Measurements from ENCODE around the gene RPL18.

The RPL18 gene

DNA sequence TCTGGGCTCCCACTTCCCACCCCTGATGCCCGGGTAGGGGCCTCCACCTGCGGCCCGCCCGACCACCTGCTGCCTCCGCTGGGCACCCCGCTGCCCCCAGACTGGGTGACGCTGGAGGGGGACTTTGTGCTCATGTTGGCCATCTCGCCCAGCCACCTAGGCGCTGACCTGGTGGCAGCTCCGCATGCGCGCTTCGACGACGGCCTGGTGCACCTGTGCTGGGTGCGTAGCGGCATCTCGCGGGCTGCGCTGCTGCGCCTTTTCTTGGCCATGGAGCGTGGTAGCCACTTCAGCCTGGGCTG, 10.3 kb upstream of the RPL18 start:
- DNase-seq, result no peak

DNA sequence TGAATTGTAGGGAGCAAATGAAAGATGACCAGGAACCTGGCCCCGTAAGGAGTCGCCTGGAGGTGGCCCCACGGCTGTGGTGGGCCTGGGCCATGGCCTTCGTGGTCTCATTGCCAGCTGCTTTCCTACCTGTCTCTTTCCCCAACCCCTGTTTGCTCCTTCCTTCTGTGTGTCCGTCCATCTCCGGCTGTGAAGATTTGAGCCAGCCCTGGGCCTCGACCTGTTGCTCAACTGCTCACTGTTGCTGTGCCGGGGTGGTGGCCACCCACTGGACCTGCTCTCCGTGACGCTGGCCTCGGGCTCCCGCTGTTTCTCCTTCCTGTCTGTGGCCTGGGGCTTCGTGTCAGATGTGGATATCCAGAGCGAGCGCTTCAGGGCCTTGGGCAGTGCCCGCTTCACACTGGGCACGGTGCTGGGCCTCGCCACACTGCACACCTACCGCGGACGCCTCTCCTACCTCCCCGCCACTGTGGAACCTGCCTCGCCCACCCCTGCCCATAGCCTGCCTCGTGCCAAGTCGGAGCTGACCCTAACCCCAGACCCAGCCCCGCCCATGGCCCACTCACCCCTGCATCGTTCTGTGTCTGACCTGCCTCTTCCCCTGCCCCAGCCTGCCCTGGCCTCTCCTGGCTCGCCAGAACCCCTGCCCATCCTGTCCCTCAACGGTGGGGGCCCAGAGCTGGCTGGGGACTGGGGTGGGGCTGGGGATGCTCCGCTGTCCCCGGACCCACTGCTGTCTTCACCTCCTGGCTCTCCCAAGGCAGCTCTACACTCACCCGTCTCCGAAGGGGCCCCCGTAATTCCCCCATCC, 9.7 kb upstream of the RPL18 start:
- no peak for DNase-seq

DNA sequence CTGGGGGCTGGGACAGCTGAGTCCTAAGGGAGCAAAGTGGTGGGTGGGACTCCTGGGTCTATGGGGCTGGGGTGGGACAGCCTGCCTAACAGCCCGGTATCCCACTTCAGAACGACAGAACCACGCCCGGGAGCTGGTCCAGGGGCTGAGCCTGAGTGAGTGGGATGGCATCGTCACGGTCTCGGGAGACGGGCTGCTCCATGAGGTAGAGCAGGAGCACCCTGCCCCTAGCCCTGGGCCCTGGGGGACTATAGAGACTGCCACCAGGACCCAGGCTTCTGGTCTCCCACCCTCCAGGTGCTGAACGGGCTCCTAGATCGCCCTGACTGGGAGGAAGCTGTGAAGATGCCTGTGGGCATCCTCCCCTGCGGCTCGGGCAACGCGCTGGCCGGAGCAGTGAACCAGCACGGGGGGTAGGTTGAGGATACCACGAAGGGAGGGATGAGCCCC, 8.9 kb upstream of the RPL18 start:
- no peak for DNase-seq

DNA sequence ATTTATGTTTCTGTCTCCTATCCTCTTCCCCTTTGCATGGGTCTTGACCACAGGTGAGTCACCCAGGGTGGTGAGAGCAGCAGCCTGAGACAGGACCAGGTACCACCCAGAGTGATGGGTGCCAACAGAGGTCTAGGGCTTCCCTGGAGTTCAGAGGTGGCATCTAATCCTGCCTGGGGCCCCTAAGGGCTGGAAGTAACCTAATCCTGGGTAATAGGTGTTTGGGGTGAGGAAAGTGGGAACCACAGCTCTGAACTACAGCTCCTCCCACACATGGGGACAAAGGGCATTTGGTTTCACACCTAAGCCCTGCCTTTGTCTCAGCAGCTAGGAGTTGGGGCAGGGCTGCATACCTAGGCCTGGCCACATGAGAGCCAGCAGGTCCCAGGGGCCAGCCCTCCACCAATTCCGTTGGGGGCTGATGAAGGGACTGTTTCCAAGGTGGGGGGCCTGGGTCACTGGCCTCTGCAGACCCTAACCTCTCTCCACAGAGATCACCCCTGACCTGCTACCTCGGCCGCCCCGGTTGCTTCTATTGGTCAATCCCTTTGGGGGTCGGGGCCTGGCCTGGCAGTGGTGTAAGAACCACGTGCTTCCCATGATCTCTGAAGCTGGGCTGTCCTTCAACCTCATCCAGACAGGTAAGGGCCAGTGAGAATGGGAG, 8.4 kb upstream of the RPL18 start:
- DNase-seq, result no peak

DNA sequence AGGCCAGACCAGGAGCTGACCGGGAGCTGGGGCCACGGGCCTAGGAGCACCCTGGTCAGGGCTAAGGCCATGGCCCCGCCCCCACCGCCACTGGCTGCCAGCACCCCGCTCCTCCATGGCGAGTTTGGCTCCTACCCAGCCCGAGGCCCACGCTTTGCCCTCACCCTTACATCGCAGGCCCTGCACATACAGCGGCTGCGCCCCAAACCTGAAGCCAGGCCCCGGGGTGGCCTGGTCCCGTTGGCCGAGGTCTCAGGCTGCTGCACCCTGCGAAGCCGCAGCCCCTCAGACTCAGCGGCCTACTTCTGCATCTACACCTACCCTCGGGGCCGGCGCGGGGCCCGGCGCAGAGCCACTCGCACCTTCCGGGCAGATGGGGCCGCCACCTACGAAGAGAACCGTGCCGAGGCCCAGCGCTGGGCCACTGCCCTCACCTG, 6.9 kb upstream of the RPL18 start:
- DNase-seq, result no peak

DNA sequence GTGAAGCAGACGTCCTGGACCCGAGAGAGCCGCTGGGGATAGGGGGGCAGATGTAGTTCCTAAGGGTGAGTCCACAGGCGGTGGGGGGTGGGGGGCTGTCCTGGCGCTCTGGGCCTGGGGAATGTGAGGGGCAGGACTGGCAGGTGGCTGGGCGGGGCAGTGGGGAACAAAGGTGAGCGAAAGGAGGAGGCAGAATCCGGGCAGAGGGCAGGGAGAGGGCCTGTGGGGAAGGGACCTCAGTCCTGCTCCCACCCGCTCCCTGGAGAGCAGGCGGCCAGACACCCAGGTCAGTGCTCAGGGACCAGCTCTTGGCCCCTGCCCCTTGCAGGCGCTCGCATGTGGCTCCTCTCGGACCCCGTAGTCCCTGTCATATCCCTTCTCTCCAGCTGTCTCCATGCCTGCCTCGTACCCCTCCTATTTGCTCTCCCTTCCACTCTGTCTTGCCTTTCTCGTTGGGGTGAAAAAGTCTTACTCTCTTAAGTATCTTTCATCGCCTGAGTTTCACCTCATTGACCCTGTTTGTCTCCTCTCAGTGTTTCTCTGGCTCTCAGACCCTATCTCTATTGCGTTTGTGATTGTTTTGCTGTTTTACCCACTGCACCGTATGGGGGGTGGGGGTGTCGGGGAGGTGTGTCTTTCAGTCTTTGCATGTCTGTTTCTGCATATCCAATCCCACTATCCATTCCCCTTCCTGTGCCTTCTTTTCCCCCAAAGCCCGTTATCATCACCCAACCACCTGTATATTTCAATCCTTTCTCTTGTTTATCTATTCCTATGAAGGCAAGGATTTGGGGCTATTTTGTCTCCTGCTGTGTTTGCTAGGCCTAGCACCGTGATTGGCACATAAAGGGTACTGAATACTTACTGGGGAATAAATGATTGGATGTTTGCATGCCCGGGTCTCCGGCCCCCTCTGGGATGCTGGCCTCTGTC, 6.1 kb upstream of the RPL18 start:
- no peak for DNase-seq

DNA sequence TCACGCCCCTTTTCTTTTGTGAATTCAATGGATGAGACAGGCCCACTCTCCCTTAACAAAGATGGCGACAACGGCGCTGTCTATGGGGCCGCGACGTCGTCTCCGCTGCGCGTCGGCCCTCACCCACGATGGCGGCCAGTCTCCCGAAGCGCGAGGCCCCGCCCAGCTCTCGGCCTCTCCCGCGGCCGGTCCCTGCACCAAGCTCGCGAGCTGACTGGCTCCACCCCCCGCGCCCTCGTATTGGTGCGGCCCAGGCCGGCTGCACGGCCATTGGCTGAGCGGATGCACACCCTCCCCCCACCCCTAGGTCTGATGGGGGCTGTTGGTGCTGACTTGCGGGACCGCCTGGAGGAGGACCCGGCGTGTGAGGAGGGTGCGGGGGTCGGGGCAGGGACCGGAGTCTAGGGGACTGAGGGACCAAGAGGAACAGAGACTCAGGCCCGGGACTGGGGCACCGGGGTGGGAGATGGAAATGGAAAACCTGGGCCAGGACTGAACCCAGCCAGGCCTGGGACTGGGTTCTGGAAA, 5.2 kb upstream of the RPL18 start:
- DNase-seq, result peak; percentile 98

DNA sequence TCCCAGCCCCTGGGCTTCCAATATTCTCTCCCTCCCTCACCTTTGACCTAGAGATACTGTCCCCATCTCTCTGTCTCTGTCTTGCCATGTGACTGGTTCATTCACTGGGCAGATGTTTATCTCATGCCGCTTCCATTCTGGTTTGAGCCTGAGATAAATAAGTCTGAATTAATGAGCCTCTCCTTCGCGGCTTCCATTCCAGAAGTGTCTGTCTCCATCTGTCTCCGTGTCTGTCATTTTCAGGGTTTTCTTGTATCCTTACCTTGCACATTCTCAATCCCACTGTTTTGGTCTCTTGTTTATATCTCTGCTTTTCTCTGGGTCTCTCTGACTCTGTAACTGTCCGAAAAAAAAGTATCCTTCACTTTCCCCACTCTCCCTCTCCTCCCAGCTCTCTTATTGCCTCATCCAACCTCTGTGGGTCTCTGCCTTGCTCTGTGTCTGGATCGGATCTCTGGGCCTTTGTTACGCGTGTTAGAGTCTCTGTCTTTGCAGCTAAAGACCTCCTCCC, 4.6 kb upstream of the RPL18 start:
- no peak for DNase-seq

DNA sequence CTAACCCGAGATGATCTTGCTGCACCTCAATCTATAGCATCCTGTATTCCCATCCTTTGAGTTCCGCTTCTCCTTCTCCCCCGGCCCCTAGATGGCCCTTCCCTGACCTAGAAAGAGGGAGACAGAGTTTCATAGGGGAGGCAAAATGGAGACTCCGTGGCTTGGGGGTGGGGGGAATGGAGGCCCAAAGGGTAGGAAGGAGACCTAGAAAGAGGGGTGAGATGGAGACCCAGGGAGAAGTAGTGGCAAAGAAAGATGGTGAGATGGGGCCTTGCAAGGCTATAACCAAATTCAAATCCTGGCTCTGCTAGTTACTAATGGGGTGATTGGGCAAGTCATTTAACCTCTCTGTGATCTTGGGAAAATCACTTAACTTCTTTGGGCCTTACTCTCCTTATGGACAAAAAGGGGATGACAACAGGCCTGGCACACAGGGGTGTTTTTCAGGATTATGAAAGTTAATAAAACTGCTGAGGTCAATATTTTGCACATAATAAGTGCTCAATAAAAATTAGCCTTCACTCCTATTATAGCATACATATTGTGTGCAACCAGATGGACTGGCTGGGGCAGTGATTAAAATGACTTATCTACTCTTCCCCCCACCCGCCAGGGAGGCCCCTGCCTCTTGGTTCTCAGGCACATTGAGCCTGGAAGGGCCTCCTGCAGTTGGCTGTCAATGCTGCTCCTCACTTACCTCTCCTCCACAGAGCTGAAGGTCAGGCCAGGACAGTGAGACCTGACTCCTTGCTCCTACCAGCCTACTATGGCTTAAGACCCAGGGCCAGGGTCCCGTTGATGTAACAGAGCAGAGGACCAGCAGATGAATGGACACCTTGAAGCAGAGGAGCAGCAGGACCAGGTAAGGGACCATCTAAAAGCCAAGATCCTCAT, 961 bp upstream of the RPL18 start:
- DNase-seq, result no peak

DNA sequence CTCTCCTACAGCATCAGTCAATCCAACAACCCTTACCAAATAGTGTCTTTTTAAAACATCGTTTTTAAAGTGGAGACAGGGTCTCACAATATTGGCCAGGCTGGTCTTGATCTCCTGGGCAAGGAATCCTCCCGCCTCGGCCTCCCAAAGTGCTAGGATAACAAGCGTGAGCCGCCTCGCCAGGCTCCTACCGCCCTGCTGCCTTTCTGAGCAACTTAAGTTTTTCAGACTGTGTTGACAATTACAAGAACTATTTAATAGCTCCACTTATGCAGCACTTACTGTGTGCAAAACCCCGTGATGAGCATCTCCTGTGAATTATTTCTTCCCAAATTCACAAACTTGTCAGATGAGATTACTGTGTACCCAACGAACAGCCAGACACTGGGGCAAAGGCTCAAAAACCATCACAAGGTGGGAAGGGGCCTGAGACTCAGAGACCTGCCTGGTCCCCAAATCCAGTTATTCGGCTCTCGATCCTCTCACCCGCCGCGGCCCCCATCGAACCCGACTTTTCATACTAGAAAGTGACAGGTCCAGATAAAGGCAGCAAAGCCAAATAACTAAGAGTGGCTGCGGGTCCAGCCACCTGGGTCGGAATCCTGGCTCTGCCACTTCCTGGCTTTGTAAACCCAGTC, 581 bp downstream of the RPL18 start:
- no peak for DNase-seq

DNA sequence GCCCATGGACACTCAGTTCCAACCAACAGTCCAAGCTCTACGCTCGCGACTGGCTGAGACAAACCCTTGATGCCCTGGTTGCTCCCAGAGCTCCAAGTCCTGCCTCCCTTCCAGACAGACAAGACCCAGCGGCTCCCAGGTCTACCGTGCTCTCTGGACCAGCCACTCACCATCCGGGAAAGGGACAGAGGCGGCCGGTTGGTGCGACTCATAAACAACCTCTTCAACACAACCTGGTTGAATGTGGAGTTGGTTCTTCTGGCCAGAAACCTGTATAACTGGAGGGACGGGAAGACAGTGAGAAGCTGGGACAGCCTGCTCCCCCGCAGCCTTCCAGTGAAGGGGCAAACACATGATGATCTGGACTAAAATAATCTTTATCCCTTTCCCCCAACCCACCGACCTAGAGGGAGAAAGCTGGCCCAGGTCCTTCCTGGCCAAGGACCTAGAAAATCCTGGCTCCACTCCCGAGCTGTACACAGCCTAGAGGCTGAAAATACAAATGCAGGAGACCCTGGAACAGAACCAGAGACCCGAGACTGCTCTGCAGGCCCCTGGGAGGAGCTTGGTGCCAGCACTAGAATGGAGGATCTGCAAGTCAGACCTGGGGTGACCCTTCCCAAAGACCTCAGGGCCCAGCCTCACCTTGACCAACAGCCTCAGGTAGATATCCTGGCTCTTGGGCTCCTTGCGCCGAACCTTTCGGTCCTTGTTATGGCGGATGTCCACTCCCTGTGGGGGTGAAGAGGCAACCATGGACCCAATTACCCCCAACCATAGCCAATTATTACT, 1.6 kb downstream of the RPL18 start:
- DNase-seq, result no peak

DNA sequence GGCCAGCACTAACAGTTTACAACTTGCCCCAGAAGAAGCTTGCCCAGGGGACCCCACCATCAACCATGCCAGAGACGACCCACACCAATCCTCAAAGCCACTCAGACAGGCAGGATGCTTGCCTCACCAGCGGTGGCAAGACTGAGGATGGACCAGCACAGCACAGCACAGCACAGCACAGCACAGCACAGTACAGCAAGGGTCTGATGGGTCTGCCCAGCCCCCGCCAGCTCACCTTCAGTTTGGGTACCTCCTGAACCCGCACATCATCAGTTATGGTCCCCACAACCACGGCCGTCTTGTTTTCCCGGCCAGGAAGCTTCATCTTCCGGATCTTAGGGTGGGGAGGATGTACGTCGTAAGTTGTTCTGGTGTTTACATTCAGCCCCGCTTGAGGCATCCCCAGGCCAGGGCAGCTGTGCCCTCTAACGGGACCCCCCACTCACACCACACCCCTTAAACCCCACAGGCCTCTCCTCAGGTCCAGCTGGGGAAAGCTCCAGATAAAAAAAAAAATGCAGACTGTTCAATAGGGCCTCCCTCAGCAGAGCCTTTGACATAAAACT, 2.4 kb downstream of the RPL18 start:
- no peak for DNase-seq

DNA sequence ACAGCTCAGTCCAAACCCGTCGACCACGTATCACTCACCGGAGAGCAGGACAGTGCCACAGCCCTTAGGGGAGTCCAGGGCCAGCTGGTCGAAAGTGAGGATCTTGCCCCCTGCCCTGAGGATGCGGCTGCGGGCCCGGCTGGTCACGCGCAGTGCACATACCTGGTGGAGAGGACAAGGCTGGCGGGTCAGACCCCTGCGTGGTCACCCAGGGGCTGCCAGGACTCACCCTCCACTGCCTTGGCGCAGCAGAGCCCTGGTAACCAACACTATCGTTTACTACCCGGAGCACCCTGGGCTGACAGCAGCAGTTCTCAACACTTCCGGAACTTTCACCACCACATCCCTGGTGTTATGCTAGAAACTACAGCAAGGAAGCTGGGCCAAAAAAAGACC, 2.9 kb downstream of the RPL18 start:
- no peak for DNase-seq

DNA sequence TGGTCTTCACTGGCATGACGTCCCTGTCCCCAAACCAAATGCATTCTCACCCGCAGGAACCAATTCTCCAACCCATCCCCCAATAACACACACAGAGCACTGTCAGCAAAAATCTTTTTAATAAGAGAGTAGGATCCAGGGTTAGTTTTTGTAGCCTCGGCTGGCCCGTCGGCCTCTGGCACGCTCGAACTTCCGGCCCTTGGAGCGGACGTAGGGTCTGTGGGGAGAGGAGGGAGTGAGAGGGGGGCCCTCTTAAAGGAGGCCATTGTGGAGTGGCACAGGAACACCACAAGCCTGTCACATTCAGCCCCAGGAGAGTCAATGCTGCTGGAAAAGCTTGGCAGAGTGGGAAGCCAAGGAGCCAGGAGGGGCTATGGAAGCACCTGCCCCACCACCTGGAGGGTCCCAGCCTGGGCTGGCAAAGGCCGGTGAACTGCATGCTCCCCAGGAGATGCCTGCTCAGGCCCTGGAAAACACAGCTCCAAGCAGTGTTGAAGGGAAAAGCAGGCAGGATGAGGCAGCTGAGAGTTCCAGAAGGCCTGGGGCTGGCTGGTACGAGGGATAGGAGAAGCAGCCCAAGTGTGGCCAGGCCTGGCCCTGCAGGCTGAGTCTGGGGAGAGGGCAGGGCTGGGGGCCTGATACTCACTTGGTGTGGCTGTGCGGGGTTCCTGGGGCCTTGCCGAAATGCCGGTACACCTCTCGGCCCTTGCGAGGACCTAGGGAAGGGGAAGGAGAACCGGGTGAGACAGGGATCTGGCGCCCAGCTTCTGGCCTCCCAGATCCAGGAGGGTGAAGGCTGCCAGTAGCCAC, 3.5 kb downstream of the RPL18 start:
- DNase-seq, result no peak

DNA sequence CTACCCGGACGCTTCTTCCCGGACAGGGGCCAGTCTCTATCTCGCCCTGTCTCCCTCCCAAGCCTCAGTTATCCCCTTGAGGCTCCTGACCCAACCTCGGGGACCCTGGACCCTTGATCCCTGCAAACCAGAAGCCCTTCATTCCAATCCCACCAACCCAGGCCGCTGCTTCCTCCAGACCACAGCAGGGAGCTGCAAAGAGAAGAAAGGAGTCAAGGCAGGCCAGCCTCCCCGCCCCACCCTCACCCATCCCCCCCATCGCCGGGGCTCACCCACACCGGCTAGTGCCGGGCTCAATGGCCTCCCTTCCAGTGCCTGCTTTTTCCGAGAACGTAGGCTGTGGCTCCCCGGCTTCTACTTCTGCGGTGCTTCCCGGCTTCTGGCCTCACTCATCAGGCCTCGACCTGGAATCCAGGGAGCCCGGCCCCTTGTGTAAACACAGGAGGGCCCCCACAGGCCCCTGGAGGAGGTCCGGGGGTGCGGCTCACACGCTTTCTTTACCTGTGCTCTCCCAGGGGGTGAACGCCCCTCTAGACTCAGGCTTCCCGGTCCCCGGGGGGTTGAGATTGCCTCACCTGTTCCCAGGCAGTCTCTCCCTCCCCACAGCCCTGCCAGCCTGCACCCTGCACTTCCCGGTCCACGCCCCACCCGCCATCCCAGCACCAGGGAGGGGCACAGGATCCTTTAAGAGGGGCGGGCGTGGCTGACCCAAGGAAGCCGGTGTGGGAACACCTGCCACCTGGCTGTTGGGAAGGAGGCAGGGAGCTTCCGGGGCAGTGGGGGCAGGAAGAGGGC, 4.3 kb downstream of the RPL18 start, which contains the start of gene FAM83E:
TSS of gene FAM83E (minus strand) at position 641 of the 795 bp plus-strand sequence. CDS start 1,704 bp downstream, outside the sequence.
- no peak for DNase-seq

DNA sequence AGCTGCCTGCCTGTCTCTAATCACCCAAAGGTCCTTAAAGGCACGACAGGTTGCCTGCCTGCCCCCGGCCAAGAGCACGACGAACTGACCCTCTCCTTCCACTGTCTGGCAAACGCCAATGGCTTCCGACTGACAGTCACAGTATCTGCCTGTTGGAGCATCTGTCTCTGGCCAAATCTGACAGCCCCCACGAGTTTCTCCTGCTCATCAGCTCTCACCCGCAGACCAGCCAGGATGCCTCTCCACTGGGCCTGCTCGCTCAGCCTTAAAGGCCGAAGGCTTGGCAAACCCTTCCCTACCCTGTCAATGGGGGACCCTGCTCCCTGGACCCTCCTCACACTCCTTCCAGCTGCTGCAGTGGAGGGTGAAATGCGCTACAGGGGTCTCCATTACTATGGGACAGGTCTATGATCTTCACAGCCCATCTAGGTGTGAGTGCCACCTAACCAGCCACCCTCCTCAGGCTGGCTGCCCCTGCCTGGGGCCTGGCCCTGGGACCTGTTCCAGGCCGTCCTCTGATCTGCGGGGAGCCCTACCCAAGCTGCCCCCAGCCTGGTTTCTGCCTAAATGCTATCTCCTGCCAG, 5.0 kb downstream of the RPL18 start:
- DNase-seq, result no peak

DNA sequence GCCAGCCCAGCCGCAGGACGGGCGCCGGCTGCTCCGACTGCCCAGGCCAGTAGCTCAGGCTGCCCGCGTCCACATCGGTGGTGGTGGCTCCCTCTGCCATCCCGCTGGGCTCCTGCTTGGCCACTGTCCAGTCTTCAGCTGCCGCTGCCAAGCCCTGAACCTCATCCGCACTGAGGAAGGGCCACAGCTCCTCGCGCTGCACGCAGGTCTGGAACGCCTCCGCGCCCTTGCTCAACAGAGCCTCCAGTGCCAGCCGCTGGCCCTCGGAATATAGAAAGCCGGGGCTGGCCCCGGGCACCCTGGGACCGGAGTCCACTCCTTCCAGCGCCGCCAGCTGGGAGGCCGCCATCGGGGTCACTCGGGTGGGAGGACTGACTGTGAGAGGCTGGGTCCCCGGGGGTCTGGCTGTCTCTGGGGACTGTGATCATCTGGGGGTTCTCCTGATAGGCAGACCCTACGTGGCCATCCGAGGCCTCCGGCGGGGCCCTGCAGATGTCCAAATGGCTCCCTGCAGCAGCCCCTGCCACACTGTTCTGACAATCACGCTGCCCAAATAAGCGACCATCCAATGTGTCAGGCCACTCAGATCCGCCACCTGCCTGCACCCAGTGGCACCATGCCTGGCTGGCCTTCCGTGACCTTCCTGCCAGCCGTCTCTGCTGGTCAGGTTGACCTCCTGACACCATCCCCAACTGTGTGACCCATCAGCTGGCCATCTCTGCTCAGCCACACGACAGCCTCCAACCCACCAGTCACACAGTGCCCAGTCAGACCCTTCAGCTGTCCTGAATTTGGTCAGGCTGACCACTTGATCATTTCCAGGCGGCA, 5.7 kb downstream of the RPL18 start:
- DNase-seq, result no peak

Data from MV-4-11 (cell line).